Measurements from ENCODE around the gene NLRP5.

DNA sequence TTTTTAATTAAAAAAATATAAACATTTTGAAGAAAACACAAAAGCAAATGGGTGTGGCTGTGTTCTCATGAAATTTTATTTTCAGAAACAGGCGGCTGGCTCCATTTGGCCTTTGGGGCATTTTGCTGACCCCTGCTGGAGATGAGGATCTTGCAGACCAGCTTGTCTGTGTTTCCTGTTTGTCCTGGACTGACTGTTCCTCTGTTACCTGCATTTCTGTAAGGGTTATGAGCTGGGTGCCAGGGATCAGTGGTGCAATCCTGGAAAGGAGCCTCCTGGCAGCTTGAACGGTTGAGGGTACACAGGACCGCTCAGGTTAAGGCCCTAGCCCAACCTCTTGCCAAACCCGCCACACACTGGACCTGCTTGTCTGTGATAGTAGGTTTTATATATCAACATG lies 84.6 kb downstream of the NLRP5 start:
- TF ChIP-seq, protein P1, sequence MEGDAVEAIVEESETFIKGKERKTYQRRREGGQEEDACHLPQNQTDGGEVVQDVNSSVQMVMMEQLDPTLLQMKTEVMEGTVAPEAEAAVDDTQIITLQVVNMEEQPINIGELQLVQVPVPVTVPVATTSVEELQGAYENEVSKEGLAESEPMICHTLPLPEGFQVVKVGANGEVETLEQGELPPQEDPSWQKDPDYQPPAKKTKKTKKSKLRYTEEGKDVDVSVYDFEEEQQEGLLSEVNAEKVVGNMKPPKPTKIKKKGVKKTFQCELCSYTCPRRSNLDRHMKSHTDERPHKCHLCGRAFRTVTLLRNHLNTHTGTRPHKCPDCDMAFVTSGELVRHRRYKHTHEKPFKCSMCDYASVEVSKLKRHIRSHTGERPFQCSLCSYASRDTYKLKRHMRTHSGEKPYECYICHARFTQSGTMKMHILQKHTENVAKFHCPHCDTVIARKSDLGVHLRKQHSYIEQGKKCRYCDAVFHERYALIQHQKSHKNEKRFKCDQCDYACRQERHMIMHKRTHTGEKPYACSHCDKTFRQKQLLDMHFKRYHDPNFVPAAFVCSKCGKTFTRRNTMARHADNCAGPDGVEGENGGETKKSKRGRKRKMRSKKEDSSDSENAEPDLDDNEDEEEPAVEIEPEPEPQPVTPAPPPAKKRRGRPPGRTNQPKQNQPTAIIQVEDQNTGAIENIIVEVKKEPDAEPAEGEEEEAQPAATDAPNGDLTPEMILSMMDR (IDR thresholded peaks at IDR 0.05; ENCODE audit: borderline replicate concordance, extremely low read depth, low read length, poor library complexity, severe bottlenecking): peak; percentile 29
- TF ChIP-seq EZH2 (IDR thresholded peaks at IDR 0.05; ENCODE audit: borderline replicate concordance, low read depth, low read length, severe bottlenecking): no peak

Measured in DND-41 (cell line).